A172 (cell line): ENCODE results near the gene FAM110D. TPM values are rescaled to one million over a fixed set of nuclear protein-coding genes. Genes with fewer than 3 reads are reported as not detected.

Experiments used
- DNase-seq: peaks from one replicate; pipeline ENCODE4 v3.0.0-alpha.2; 2015; ENCODE audit warnings: low spot score
- total RNA-seq: library from RNA; depleted of rRNA; stranded (reverse); fragments of >200 nt; shearing (Covaris generic); gene quantifications from 2 replicates; pipeline ENCODE4 v1.2.3, GENCODE V29; 2014; rRNA removed

Gene FAM110D
- total RNA-seq, 1 experiment from 2014 or later = 0.62 TPM

DNA sequence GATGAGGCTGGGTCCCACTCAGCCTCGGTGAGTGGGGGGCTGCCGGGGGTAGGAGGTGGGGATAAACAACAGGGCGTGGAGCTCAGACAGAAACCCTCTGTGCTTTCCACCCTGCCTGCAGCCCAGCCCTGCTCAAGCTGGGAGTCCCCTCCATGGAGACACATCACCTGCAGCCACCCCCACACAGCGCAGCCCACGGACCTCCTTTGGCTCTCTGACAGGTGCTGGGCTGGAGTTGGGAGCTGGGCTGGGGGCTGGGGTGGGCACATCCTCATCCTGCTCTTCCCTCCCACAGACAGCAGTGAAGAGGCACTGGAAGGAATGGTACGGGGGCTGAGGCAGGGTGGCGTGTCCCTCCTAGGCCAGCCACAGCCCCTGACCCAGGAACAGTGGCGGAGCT is 29.6 kb downstream of the FAM110D start:
- DNase-seq = no peak

DNA sequence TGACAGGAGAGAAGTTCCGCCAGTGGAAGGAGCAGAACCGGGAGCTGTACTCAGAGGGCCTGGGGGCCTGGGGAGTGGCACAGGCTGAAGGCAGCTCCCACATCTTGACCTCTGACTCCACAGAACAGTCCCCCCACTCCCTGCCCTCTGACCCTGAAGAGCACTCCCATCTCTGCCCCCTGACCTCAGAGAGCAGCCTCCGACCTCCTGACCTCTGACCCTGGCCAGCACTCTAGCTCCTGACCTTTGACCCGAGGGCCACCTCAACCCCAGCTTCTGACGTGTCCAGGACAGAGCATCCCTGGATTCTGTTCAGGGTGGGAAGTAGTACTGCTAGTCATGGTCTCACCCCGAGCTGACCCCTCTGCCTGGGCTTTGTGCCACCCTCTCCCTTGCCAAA is 30.5 kb downstream of the FAM110D start:
- no peak for DNase-seq

DNA sequence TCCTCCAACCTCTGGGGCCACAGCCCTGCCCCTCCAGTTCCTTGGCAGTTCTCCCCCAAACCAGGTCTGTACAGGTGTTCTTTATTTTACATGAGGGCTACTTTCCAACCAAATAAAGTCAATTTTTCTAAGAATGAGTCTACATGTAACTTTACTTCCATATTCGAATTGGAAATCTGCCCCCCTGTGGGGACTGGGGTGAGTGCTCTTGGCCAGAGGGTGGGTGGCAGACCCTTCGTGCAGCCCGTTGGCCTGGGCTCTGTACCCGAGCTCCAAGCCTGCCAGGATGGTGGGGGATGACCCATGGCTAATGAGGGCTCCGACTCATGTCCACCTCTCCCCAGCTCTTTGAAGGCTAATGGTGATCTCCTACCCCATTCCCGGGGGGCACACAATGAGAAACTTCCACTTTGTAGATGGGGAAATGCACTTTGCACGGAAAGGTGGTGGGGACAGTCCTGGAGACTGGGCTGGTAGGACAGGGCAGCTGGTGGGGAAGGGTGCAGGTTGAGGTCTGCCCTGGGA is 30.9 kb downstream of the FAM110D start:
- no peak for DNase-seq

DNA sequence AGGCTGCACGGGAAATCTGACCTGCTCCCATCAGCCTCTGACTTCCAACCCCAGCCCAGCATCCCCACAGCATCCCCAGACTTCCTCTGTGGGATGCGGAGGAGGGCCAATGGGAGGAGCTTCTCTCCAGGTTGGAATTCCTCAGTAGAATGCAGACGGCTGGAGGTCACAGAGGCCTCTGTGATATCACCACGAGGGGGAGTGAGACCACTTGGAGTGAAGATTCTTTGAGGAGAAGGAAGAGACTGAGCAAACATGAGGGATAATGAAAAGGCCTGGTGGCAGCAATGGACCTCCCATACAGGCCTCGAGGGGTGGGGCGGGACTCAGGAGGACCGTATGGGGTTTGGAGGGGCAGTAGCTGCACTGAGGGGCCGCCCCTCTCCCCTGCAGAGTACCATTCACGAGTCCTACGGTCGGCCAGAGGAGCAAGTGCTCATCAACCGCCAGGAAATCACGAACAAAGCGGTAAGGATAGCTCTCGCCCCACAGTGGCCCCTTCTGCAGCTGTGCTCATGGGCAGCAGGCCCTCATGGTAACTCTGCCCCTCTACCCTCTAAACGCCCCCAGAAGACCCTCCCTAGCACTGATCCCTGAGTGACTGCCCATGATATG is 31.6 kb downstream of the FAM110D start, which contains the start of gene CATSPER4:
CATSPER4 (plus strand) TSS at position 230 of the 615 bp plus-strand sequence; CDS start at position 256, 26 bp downstream.
- DNase-seq = peak; percentile 6

DNA sequence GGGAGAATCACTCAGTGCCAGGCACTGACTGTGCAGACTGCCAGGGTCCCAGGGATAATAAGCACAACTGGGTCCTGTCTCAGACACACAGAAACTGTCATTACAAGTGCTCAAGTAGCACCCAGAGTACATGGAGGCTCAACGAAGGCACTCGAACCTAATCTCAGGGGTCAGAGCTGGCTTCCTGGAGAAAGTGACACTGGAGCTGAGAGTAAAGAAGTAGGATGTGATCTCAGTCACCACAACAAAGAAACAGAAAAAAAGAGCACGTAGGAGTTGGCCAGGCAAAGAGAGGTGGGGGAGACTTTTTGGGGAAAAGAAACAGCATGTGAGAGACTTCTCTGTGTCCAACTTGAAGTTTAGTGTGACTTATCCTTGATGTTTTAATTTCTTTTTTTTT is 32.9 kb downstream of the FAM110D start:
- no peak for DNase-seq

DNA sequence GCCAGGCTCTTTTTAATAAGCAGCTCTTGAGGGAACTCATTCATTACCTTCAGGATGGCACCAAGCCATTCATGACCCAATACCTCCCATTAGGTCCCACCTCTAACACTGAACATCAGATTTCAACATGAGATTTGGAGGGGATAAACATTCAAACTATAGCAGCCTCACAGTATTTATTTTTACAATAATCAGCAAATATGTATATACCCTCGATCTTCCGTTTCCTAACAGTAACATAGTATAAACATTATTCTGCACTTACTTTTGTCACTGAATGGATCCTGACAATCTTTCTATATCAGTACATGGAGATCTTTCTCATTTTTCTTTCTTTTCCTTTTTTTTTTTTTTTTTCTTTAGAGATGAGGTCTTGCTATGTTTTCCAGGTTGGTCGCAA is 36.9 kb downstream of the FAM110D start:
- DNase-seq = no peak

DNA sequence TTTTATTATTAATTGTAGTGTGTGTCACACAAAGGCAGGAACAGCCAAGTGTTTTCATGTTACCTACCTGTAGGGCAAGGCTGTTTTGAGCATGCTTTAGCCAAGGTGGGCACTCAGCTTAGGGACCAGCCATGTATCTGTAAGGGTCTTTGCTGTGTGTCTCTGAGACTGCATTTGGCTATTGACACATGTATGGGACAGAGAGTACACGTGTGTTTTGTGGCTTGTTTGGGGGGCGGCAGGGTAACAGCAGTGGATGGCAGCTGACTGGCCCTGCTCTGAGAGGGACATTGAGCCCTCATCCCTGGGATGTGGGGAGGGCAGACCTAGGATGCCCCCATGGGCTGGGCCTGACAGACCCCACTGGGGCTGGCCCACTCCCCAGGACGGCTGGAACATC is 38.4 kb downstream of the FAM110D start:
- no peak for DNase-seq

DNA sequence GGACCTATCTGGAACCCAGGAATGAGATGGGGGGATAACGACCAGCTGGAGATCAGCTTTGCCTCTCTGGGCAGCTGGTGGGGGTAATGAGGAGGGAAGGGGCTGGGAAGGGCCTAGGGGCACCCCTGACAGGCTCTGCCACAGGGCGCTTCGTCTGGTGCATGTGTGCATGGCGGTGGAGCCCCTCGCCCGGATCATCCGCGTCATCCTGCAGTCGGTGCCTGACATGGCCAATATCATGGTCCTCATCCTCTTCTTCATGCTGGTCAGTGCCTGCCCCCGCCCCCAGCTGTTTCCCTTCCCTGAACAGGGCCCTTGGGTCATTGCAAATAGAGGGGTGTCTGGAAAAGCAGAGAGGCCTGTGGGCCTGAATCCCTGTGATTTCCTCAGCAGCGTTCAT is 38.9 kb downstream of the FAM110D start:
- DNase-seq = no peak

DNA sequence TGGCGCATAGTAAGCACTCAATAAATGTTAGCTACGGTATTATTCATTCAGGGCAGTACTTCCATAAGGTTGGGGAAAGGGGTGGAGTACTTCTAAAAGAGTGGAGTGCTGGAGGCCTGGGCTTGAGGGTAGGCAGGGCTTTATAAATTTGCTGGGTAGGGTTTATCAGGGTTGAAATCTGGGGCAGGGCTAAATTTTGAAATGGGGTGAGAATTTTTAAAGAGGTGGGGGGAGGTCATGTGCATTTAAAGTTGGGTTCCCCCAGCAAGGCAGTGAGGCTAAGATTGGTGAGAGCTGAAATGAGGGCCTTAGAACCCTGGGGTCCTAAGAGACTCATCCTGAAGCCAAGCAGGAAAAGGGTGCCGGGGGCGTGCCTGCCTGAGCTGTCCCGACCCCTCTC is 41.5 kb downstream of the FAM110D start:
- no peak for DNase-seq

DNA sequence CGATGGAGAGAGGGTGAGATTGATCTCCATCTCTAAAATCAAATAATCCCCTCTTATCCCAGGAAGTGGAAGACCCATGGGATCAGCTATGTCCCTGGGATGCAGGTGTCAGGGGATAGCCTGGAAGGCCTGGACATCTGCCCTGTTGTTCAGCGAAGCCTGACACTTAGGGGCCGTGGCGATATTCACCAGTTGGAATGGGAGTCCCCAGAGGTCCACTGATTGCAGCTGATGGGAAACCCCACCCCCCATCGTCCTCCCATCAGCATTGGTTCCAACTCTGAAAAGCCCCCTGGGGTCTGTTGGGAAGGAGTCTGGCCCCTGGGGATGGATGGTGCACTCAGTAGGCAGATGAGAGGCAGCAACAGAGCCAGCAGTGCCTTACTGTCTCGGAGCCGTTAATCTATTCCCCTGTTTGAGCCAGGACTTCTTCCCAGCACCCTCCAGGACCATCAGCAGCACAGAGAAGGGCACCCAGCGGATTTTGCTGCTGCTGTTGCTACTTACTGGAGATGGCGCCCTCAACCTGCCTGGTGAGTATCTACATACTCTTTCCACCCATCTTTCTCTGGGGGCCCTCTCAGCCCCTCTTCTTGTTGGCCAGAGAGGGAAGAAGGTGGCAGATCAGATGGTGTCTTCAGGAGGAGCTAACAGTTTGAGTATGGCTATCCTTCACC is 44.9 kb downstream of the FAM110D start:
- no peak for DNase-seq

DNA sequence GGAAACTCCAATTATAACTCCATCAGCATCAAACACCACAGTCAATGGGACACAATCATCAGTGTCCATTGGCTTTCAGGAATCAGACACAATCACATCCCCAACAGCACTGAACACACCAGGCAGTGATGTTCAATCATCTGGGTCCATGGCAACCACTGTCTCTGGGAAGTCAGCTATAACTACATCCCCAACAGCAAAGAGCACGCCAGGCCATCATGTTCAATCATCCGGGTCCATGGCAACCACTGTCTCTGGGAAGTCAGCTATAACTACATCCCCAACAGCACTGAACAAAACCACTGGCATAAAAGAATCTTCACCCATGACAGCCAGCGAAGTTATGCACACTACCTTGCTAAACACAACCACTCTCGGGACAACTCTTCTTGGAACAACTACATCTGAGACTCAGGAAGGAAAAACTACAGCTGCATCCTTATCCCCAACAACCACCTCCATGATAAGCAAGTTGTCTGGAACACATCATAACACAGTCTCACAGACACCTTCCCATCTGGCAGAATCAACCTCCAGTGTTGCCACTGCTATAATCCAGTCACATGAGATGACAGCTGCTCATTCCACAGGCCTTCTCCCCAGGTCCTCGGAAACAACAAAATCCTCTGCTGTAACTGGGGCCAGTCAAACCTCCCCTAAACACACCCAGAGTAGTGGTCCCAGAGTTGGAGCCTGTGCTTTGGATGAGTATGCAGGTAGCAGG is 51.4 kb downstream of the FAM110D start:
- no peak for DNase-seq

DNA sequence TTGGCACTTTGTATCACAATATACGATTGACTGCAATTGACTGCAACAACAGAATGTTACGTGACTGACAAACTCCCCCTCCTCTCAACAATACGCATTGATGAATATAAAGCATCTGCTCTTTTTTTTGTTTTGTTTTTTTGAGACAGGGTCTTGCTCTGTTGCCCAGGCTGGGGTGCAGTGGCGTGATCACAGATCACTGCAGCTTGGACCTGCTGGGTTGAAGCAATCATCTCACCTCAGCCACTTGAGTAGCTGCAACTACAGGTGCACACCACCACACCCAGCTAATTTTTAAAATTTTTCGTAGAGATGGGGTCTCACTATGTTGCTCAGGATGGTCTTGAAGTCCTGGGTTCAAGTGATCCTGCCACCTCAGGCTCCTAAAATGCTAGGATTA is 53.8 kb downstream of the FAM110D start:
- DNase-seq = no peak

DNA sequence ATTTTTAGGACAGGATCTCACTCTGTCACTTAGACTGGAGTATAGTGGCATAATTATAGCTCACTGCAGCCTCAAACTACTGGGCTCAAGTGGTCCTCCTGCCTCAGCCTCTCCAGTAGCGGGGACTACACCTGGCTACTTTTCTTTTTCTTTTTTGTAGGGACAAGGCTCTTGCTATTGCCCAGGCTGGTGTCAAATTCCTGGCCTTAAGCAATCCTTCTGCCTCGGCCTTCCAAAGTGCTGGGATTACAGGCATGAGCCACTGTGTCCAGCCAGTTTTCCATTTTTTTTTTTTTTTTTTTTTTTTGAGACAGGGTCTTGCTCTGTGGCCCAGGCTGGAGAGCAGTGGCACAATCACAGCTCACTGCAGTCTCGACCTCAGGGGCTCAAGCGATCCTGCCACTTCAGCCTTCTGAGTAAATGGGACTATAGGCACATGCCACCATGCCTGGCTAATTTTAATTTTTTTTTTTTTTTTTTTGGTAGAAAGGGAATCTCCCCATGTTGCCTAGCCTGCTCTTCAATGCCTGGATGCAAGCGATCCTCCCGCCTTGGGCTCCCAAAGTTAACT is 54.5 kb downstream of the FAM110D start:
- DNase-seq = no peak

Other genes starting within 250 kb of the FAM110D start
- gene PAFAH2, start 161.0 kb upstream of the FAM110D start, total RNA-seq = 8.5 and 13.0 TPM in 2 replicates
- 0.17 TPM in 1 of 2 replicates, not detected in the other for gene EXTL1, start 137.3 kb upstream of the FAM110D start, total RNA-seq
- gene SLC30A2, start 113.0 kb upstream of the FAM110D start, total RNA-seq = not detected in 2 replicates
- not detected in 2 replicates for gene TRIM63, start 91.4 kb upstream of the FAM110D start, total RNA-seq
- 4.4 and 6.1 TPM in 2 replicates for gene PDIK1L, start 47.3 kb upstream of the FAM110D start, total RNA-seq
- gene C1orf232, start 9.9 kb downstream of the FAM110D start, total RNA-seq = not detected in 2 replicates
- gene ZNF593, start 10.8 kb downstream of the FAM110D start, total RNA-seq = 12.9 and 18.1 TPM in 2 replicates
- not detected in 2 replicates for gene ZNF593OS, start 12.8 kb downstream of the FAM110D start, total RNA-seq
- not detected in 2 replicates for gene CNKSR1, start 18.4 kb downstream of the FAM110D start, total RNA-seq
- gene CATSPER4, start 31.5 kb downstream of the FAM110D start, total RNA-seq = not detected in 2 replicates
- gene CEP85, start 75.1 kb downstream of the FAM110D start, total RNA-seq = 13.4 and 18.0 TPM in 2 replicates
- gene SH3BGRL3, start 121.0 kb downstream of the FAM110D start, total RNA-seq = 71.8 and 77.5 TPM in 2 replicates
- gene UBXN11, start 147.6 kb downstream of the FAM110D start, total RNA-seq = 2.9 and 7.6 TPM in 2 replicates
- gene CD52, start 158.9 kb downstream of the FAM110D start, total RNA-seq = not detected in 2 replicates
- gene CRYBG2, start 195.1 kb downstream of the FAM110D start, total RNA-seq = 0.02 and 0.17 TPM in 2 replicates
- not detected in 2 replicates for gene ZNF683, start 213.7 kb downstream of the FAM110D start, total RNA-seq